Astrocyte of the cerebellum (primary cell): ENCODE measurements around the gene ZNF771.

Experiments used
- DNase-seq: peaks from one replicate; pipeline ENCODE4 v3.0.0-alpha.2; 2011; ENCODE audit warnings: low read depth
- H3K4me3 ChIP-seq: 2 replicates; pipeline ENCODE4 v1.5.1; 2011; ENCODE audit warnings: mild to moderate bottlenecking, low read depth, low read length, moderate library complexity
- CTCF ChIP-seq: IDR thresholded peaks from 2 replicates; pipeline ENCODE4 v1.5.1; 2012; ENCODE audit warnings: low read length, low read depth, moderate library complexity, mild to moderate bottlenecking; ENCODE audit errors: missing control alignments
- in situ Hi-C: cut with HindIII; loops from 2 replicates; pipeline ENCODE4 v1.10.0; 2017; ENCODE audit warnings: low sequenced_read_pairs

Gene ZNF771

GRCh38 chr16:30369091-30369937, 38.1 kb upstream of the ZNF771 start:
- peak overlapping the region; percentile 70 for H3K4me3 ChIP-seq
- DNase-seq = no peak
- no peak for TF ChIP-seq CTCF
- in situ Hi-C loops = no loop called here

GRCh38 chr16:30369938-30370455, 37.4 kb upstream of the ZNF771 start:
- in situ Hi-C loops = loop anchor here (10.0 kb wide), 1 partner anchor 255 kb away; the partner anchor contains the start of gene GDPD3
- H3K4me3 ChIP-seq = peak overlapping the region; percentile 70
- no peak for TF ChIP-seq CTCF
- DNase-seq = no peak

GRCh38 chr16:30370456-30371247, 36.8 kb upstream of the ZNF771 start, which contains the start of gene TBC1D10B:
Gene TBC1D10B, minus strand, starts transcription at chr16:30370494. Its CDS starts 311 bp downstream, at chr16:30370183.
- peak within 1 kb of the TSS; percentile 70 for H3K4me3 ChIP-seq
- peak; percentile 15 for TF ChIP-seq CTCF
- in situ Hi-C loops = loop anchor here (10.0 kb wide), 1 partner anchor 256 kb away; the partner anchor contains the start of gene GDPD3
- peak; percentile 100 for DNase-seq

GRCh38 chr16:30371248-30371816, 36.1 kb upstream of the ZNF771 start:
- H3K4me3 ChIP-seq = peak overlapping the region; percentile 54
- in situ Hi-C loops = loop anchor here (10.0 kb wide), 1 partner anchor 257 kb away; the partner anchor contains the start of gene GDPD3
- no peak for DNase-seq
- TF ChIP-seq CTCF = peak; percentile 3

GRCh38 chr16:30372038-30372712, 35.2 kb upstream of the ZNF771 start:
- DNase-seq = no peak
- TF ChIP-seq CTCF = no peak
- no peak overlapping the region for H3K4me3 ChIP-seq
- in situ Hi-C loops = loop anchor here (10.0 kb wide), 1 partner anchor 257 kb away; the partner anchor contains the start of gene GDPD3
